Activated CD4-positive, alpha-beta T cell treated with anti-CD3 and anti-CD28 coated beads, Interleukin-2, amount 50 U/mL, for 48 hours (primary cell): Measurements from ENCODE around the gene COX4I2.

Source experiments
- DNase-seq, 2 experiments: peaks; one replicate each; pipeline ENCODE4 v3.0.0-alpha.2; 2020

The COX4I2 gene

GRCh38 chr20:31678389-31679356 is 41.0 kb downstream of the COX4I2 start:
- DNase-seq: no peak

GRCh38 chr20:31679357-31680285 is 41.9 kb downstream of the COX4I2 start:
- DNase-seq: no peak

- DNase-seq: no peak
Observed at GRCh38 chr20:31680286-31681127, 42.8 kb downstream of the COX4I2 start.

GRCh38 chr20:31681128-31681727 is 43.5 kb downstream of the COX4I2 start:
- DNase-seq: no peak

- no peak for DNase-seq
Observed at GRCh38 chr20:31681769-31682168, 44.1 kb downstream of the COX4I2 start.

GRCh38 chr20:31682352-31682751 is 44.6 kb downstream of the COX4I2 start:
- DNase-seq: no peak

GRCh38 chr20:31682927-31683326 is 45.2 kb downstream of the COX4I2 start:
- no peak for DNase-seq

GRCh38 chr20:31684153-31685015 is 46.7 kb downstream of the COX4I2 start:
- no peak for DNase-seq

- DNase-seq: no peak
Observed at GRCh38 chr20:31685853-31686643, 48.3 kb downstream of the COX4I2 start.

- no peak for DNase-seq
Observed at GRCh38 chr20:31687777-31688176, 50.1 kb downstream of the COX4I2 start.

GRCh38 chr20:31689141-31689540 is 51.4 kb downstream of the COX4I2 start:
- DNase-seq: no peak

- no peak for DNase-seq
Observed at GRCh38 chr20:31690124-31690666, 52.5 kb downstream of the COX4I2 start.

GRCh38 chr20:31691646-31692275 is 54.0 kb downstream of the COX4I2 start:
- no peak for DNase-seq

- DNase-seq: no peak
Observed at GRCh38 chr20:31693402-31693801, 55.7 kb downstream of the COX4I2 start.

- DNase-seq: no peak
Observed at GRCh38 chr20:31693987-31694661, 56.4 kb downstream of the COX4I2 start.
